AG09319 (cell line): ENCODE data around the gene HES5.

ENCODE experiments used
- DNase-seq: peaks from one replicate; pipeline ENCODE4 v3.0.0-alpha.2; 2010; ENCODE audit warnings: low read depth; ENCODE audit errors: extremely low read depth
- TF ChIP-seq, protein P1 (sequence below): IDR thresholded peaks from 2 replicates; pipeline ENCODE4 v1.5.1; 2011; ENCODE audit warnings: low read depth, mild to moderate bottlenecking, inconsistent platforms, low read length, moderate library complexity

The HES5 gene

DNA sequence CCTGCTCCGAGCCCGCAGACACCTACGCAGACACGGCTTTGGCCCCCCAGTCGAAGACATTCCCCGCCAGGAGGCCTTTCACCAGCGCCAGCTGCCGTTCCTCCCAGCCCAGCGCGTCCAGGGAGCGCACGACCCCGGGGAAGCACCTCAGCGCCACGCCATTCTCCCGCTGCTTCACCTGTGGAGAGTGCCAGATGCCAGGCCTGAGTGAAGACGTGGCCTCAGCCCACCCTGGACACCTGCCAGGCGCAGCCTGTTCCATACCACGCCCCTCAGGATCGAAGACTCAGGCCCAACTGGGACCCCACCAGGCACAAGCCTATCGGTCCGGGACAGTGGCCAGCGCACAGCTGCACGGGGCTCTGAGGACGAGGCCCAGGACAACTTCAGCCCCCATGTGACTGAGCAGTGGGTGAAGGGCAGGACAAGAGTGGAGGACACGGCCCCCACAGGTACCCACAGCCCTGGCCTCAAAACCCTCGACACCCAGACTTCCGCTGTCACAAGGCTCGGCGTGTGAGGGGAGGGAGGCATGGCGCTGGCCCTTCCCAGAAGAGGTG lies 17.1 kb downstream of the HES5 start:
- DNase-seq, result no peak
- TF ChIP-seq, protein P1, sequence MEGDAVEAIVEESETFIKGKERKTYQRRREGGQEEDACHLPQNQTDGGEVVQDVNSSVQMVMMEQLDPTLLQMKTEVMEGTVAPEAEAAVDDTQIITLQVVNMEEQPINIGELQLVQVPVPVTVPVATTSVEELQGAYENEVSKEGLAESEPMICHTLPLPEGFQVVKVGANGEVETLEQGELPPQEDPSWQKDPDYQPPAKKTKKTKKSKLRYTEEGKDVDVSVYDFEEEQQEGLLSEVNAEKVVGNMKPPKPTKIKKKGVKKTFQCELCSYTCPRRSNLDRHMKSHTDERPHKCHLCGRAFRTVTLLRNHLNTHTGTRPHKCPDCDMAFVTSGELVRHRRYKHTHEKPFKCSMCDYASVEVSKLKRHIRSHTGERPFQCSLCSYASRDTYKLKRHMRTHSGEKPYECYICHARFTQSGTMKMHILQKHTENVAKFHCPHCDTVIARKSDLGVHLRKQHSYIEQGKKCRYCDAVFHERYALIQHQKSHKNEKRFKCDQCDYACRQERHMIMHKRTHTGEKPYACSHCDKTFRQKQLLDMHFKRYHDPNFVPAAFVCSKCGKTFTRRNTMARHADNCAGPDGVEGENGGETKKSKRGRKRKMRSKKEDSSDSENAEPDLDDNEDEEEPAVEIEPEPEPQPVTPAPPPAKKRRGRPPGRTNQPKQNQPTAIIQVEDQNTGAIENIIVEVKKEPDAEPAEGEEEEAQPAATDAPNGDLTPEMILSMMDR, result no peak

DNA sequence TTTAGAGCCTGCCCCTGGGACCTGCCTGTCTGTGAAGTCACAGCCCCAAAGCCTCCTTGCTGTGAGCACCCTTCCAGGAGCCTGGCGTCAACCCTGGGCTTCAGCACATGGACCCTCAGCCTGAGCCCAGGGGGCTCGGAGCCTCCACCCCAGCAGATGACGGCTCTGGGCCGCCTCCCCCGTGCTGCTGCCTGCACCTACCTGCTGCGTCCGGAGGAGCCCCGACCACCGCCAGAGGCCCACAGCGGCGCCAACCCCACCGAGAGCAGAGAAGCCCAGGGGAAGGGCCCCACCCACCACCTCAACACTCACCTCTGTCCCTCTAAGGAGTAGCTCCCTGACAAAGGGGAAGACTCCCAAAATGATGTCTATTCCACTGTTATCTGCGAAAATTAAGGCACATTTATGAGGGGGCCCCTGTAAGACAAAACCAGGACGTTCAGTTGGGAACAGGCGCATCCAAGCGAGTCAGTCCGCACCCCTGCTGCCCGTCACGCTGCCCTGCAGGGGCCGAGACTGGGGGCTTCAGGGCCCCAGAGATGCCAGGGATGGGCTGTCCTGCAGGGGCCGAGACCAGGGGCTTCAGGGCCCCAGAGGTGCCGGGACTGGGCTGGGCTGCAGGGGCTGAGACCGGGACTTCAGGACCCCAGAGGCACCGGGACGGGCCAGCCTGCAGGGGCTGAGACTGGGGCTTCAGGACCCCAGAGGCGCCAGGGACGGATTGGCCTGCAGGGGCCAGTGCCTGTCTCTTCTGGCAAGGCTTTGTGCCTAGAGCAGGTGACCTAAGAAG lies 19.5 kb downstream of the HES5 start:
- TF ChIP-seq, protein P1, result no peak
- DNase-seq, result no peak

DNA sequence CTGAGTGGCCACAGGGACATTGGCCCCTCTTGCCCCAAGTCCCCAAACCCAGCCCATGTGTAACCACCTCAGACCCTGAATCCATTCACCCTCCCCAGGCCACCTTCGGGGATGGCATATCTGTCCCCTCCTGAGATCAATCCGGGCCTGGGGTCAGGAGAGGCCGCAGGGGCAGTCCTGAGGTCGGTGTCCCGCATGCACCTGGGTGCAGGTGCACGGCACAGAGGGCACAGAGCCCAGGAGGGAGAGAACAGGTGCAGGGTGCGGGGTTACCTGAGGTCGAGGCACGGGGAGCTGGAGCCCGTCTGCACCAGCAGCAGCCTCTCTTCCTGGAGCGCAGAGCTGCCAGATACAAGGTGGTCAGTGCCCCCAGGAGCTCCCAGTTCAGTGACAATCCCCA lies 20.5 kb downstream of the HES5 start:
- TF ChIP-seq, protein P1, result no peak
- no peak for DNase-seq

DNA sequence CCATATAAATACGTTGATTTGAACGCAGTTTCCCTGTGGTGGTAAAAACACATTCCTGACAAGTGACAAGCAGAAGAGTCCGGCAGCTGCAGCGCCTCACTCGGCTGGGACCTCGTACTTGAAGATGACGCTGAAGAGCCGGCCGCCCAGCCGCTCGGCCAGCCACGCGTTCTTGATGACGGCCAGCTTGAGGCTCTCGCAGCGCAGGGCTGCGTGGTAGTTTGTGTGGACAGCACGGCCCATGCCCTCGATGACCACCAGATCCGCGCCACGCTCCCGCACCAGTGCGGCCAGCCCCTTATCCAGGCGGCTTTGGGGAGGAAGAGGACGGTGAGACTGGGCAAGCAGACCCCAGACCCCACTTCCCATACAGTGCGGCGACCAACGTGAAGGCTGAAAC lies 21.3 kb downstream of the HES5 start:
- no peak for DNase-seq
- TF ChIP-seq, protein P1, result no peak

DNA sequence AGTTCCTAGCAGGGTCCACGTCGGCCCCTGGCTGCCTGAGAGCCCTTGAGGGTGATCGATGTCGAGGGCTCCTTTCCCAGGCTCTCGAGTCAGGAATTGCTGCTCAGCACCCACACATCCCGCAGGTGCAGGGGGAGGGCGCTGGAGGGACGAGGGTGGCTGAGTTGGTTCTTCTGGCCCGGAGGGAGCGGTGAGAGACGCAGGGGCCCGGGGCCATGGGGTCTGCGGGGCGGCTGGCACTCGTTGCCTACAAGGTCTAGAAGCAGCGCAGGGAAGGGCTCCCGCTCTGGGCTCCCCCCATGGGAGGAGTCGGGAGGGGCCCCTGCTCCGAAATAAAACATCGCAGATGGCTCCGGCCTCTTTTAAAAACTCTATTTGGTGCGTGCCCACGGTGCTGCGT lies 21.9 kb downstream of the HES5 start:
- TF ChIP-seq, protein P1, result no peak
- DNase-seq, result no peak

DNA sequence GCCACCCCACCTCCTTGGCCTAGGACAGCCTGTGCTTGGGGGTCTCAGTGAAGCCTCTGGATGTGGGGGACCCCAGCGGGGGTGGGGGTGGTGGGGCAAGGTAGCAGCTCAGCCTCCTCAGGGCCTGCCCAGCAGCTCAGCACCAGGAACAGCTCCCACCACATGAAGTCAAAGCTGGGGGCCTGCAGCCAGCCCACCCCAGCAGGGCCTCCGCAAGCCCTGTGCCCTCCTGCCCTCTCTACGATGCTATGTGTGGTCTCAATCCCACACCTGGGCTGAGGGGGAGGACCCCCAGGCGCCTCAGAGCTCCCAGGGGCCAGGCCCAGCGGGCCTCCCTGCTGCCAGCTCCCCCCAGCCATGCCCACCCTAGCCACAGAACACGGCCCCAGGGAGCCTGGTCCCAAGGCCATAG lies 22.3 kb downstream of the HES5 start:
- TF ChIP-seq, protein P1, result no peak
- DNase-seq, result no peak

DNA sequence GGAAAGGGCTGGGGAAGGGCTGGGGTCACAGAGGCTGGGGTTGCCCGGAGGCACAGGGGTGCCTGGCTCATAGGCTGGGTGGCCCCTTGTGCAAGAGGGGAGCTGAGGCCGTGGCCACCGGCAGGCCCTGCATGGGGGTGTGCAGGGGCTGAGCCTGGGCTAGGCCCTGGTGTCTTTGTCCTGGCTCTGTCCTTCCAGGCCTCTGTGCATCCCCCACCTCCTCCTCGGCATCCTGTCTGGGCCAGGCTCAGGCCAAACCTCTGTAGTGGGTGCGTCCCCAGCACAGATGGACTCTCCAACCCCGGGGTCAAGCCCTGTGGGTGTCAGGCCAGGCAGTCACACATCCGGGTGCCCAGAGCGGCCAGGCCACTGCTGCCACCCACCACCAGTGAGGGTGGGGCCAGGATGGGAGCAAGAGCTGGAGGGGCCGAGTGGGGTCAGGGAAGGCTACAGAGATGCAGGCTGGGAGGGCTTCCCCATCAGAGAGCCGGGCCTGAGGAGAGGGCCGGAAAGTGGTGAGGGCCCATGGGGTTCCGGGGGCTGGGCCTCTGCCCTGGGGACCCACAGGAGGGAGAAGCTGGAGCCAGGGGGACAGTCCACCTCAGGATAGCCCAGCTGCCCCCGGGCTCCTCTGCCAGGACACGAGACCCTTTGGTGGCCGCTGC lies 23.0 kb downstream of the HES5 start:
- no peak for DNase-seq
- TF ChIP-seq, protein P1, result no peak
